Astrocyte of the spinal cord (primary cell): Measurements from ENCODE around the gene PCCB.

ENCODE experiments used
- DNase-seq: peaks from one replicate; pipeline ENCODE4 v3.0.0; 2011; ENCODE audit warnings: low read depth, low spot score
- H3K4me3 ChIP-seq: 2 replicates; pipeline ENCODE4 v1.5.1; 2011; ENCODE audit warnings: low read depth, mild to moderate bottlenecking, low read length, moderate library complexity
- CTCF ChIP-seq: IDR thresholded peaks from 2 replicates; pipeline ENCODE4 v1.5.1; 2012; ENCODE audit warnings: low read depth, mild to moderate bottlenecking, low read length, inconsistent platforms
- in situ Hi-C: cut with HindIII; loops from 2 replicates; pipeline ENCODE4 v1.10.0; 2017; ENCODE audit warnings: low sequenced_read_pairs

The PCCB gene

GRCh38 chr3:136247855-136248590, 2.1 kb upstream of the PCCB start:
- in situ Hi-C loops = no loop called here
- no peak for TF ChIP-seq CTCF
- peak; percentile 5 for DNase-seq
- no peak overlapping the region for H3K4me3 ChIP-seq

DNA sequence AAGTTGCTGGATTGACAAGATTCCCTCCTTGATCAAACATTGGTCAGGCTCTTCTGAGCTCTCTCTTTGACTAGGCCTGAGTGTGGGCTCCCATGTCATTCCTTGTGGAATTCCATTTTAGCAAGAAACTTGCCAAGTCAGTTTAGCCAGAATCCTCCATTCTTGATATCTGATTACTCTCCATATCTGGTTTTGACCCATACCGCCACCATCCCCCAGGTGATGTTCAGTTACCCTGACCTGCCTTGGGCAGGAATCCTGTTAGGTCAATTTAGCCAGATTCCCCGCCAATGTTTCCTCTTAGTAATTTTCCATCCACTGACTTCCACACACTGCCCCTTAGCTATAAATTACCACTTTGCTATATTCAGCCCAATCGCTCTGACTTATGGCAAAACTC, 1.0 kb upstream of the PCCB start:
- in situ Hi-C loops = no loop called here
- no peak for TF ChIP-seq CTCF
- DNase-seq = no peak
- no peak overlapping the region for H3K4me3 ChIP-seq

DNA sequence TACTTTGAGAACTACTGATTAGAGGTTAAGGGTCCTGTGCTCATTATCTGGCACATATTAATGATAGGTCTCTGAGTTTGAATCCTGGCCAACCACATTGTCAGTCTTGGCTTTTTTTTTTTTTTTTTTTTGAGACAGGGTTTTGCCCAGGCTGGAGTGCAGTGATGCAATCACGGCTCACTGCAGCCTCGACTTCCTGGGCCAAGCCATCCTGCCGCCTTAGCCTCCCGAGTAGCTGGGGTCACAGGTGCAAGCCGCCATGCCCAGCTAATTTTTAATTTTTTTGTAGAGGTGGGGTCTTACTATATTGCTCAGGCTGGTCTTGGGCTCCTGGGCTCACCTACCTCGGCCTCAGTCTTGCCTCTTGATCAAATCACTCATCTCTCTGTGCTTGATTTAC, 547 bp upstream of the PCCB start:
- in situ Hi-C loops = no loop called here
- peak overlapping the region; percentile 71 for H3K4me3 ChIP-seq
- no peak for DNase-seq
- no peak for TF ChIP-seq CTCF

DNA sequence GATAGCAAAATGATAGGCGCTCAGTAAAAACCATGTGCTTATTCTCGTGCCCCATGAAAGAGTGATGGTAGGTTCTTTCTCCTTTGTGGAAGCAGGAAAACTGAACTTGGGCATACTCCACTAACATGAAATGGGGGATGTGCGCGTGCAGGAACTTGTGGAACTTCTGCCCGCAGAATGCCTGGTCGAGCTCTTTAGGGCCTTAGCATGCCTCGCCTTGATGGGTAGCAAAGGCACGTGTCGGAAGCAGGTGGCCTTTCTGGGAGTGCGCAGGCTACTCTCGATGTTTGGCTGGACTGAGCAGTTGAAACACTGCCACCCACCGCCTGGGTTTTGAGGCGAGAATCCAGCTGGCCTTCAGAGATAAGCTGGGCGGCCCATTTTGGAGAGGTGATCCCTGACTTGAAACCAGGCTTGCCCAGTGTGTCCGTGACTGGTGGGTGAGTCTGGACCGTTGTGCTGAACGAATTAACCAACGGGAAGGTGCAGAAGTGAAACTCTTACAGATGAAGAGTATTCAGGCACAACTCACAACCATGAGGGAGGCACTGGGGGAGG, 842 bp downstream of the PCCB start:
- peak; percentile 53 for DNase-seq
- peak overlapping the region; percentile 71 for H3K4me3 ChIP-seq
- TF ChIP-seq CTCF = peak; percentile 32
- in situ Hi-C loops = no loop called here

DNA sequence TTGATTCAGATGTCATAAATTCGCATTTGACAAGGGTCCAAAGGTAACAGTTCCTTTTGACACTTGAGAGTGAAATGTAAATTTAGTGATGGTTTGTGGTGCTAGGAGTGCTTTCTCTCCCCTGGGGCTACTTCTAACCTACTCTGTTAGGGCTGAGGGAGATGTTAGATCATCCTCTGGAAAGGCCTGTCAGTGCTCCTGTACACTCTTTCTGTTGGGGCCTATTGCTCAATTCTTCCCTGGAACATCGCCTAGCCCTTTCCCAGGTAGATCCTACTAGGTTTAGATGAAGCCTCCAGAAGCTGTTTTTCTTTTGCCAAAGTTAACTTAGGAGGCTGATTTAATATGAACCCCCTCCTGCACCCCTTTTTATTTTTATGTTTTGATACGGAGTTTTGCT, 1.4 kb downstream of the PCCB start:
- peak overlapping the region; percentile 71 for H3K4me3 ChIP-seq
- TF ChIP-seq CTCF = no peak
- in situ Hi-C loops = no loop called here
- no peak for DNase-seq

DNA sequence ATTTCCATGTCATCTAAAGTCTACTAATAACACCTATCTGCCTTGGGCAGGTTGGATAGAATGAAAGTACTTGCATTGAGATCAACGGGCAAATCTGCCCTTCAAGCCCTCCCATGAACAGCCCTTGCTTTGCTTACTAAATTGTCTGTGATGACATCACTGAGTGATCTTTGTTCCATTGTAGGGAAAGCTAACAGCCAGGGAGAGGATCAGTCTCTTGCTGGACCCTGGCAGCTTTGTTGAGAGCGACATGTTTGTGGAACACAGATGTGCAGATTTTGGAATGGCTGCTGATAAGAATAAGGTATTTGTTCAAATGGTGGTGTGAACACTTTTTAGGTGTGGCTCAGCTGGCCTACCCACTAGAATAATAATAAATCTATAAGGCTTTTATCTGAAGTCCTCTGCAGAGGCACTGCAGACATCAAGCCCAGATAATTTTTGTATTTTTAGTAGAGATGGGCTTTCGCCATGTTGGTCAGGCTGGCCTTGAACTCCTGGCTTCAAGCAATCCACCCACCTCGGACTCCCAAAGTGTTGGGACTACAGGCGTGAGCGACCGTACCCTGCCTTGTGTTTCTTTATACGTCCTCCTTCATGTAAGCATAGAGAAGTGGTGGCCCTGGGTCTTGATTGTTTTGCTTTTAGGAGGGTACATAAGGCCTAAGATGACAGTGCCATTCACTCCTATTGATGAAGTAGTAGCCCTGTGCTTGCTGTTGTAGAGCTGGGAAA, 5.7 kb downstream of the PCCB start:
- no peak for DNase-seq
- in situ Hi-C loops = no loop called here
- no peak overlapping the region for H3K4me3 ChIP-seq
- no peak for TF ChIP-seq CTCF
